Uterus (tissue), 4 donors: ENCODE data around the gene CD69. TPM values are rescaled to one million over a fixed set of nuclear protein-coding genes. Genes with fewer than 3 reads are reported as not detected.
"Not testable (repeated sequence)": the region's sequence is repeated elsewhere in the genome, so short reads cannot be mapped to it uniquely, and the experiment has no call there.

ENCODE experiments used
- DNase-seq, 2 donors: peaks; one replicate each; pipeline ENCODE4 v3.0.0-alpha.2; 2019 to 2020
- H3K27ac ChIP-seq, 2 donors: fragments of 200-600 bp; sonication (generic); 1 replicate in 1 of 2; 2 replicates in 1 of 2; pipeline ENCODE4 v1.5.1; 2016 to 2018
- H3K27me3 ChIP-seq, 2 donors: fragments of 200-600 bp; sonication (generic); one replicate each; pipeline ENCODE4 v1.5.1; 2018 to 2019; ENCODE audit warnings: control low read depth in 1 of 2
- H3K36me3 ChIP-seq, 2 donors: fragments of 200-600 bp; sonication (generic); one replicate each; pipeline ENCODE4 v1.5.1; 2019; ENCODE audit warnings: control low read depth in 1 of 2
- H3K4me1 ChIP-seq, 2 donors: fragments of 200-600 bp; sonication (generic); one replicate each; pipeline ENCODE4 v1.5.1; 2018 to 2019; ENCODE audit warnings: control low read depth in 1 of 2
- H3K4me3 ChIP-seq, 2 donors: fragments of 200-600 bp; sonication (generic); 1 replicate in 1 of 2; 2 replicates in 1 of 2; pipeline ENCODE4 v1.5.1; 2018 to 2019; ENCODE audit warnings: mild to moderate bottlenecking in 1 of 2
- H3K9me3 ChIP-seq, 2 donors: fragments of 200-600 bp; sonication (generic); one replicate each; pipeline ENCODE4 v1.5.1; 2019; ENCODE audit warnings: control low read depth in 1 of 2
- CTCF ChIP-seq, 4 experiments: fragments of 200-600 bp in 2 of 4; fragments of 450-650 bp in 2 of 4; sonication (generic) in 2 of 4; IDR thresholded peaks; one replicate each; pipeline ENCODE4 v1.5.1; 2016 to 2019; ENCODE audit warnings: antibody characterized with exemption in 4 of 4, mild to moderate bottlenecking in 2 of 4, moderate library complexity in 1 of 4
- POLR2A ChIP-seq, 2 donors: fragments of 450-650 bp; IDR thresholded peaks; one replicate each; pipeline ENCODE4 v1.6.1; 2016; ENCODE audit warnings: antibody characterized with exemption in 2 of 2, mild to moderate bottlenecking in 1 of 2, moderate library complexity in 1 of 2
- intact Hi-C: fragments of 100-400 bp; cut with DNase I; formaldehyde crosslinking; loops from one replicate; pipeline ENCODE4 v1.15.1; 2023; ENCODE audit warnings: low total_unique reads
- total RNA-seq, 4 donors: library from RNA; depleted of rRNA in 3 of 4; stranded (reverse); fragments of >200 nt in 3 of 4; gene quantifications; one replicate each; pipeline versions ENCODE4 v1.1.0 to v1.2.4, GENCODE V29; 2014 to 2023
- donor health status: DM: yes; HTN: yes; CAD: no.

CD69 gene
- total RNA-seq, 4 donors from 2014 or later = 0.88 to 10.2 (median 2.9) TPM

GRCh38 chr12:9707356-9707755, 53.3 kb downstream of the CD69 start:
- H3K27me3 ChIP-seq = no peaks in the 10 kb centered on the region
- no peaks in the 10 kb centered on the region for H3K36me3 ChIP-seq
- H3K27ac ChIP-seq = no peak overlapping the region
- no peak for DNase-seq
- no peak overlapping the region for H3K4me3 ChIP-seq
- intact Hi-C loops = loop anchor here (10.0 kb wide), 1 partner anchor 73 kb away; no protein-coding TSS in a partner anchor
- H3K9me3 ChIP-seq = no peaks in the 10 kb centered on the region
- TF ChIP-seq CTCF (IDR thresholded peaks at IDR 0.05) (no peak), POLR2A (IDR thresholded peaks at IDR 0.05) (no peak)
- no peaks in the 10 kb centered on the region for H3K4me1 ChIP-seq

GRCh38 chr12:9706086-9706685, 54.5 kb downstream of the CD69 start:
- no peak overlapping the region for H3K27ac ChIP-seq
- H3K9me3 ChIP-seq = no peaks in the 10 kb centered on the region
- DNase-seq = no peak
- H3K4me1 ChIP-seq = no peaks in the 10 kb centered on the region
- no peaks in the 10 kb centered on the region for H3K27me3 ChIP-seq
- TF ChIP-seq POLR2A (IDR thresholded peaks at IDR 0.05) = no peak
- no peak for TF ChIP-seq CTCF (IDR thresholded peaks at IDR 0.05)
- intact Hi-C loops = loop anchor here (10.0 kb wide), 1 partner anchor 71 kb away; no protein-coding TSS in a partner anchor
- H3K36me3 ChIP-seq = no peaks in the 10 kb centered on the region
- no peak overlapping the region for H3K4me3 ChIP-seq

GRCh38 chr12:9704561-9704960, 56.1 kb downstream of the CD69 start:
- H3K4me1 ChIP-seq, DNase-seq, H3K4me3 ChIP-seq, H3K36me3 ChIP-seq, H3K27ac ChIP-seq, H3K9me3 ChIP-seq, H3K27me3 ChIP-seq: not testable (repeated sequence)
- intact Hi-C loops = loop anchor here (10.0 kb wide), 1 partner anchor 70 kb away; no protein-coding TSS in a partner anchor

Other genes with a start within 250 kb of the CD69 start
- under 1 TPM in 2 of 4 donors, not detected in 2; 0.41 to 0.61 TPM for gene KLRB1, start 153.0 kb downstream of the CD69 start, total RNA-seq
- 10 to 100 TPM in 2 of 4 donors, 1 to 10 TPM in 2; 6.8 to 22.8 (median 13.9) TPM for gene CLEC2D, start 91.2 kb downstream of the CD69 start, total RNA-seq
- gene CLECL1, start 27.8 kb downstream of the CD69 start, total RNA-seq = 1 to 10 TPM in 1 of 4 donors, not detected in 3; 1.9 TPM
- 1 to 10 TPM in 1 of 4 donors, under 1 TPM in 1, not detected in 2; 0.35 to 1.5 TPM for gene KLRF1, start 66.6 kb upstream of the CD69 start, total RNA-seq
- 10 to 100 TPM in 3 of 4 donors, 1 to 10 TPM in 1; 9.7 to 28.4 (median 22.6) TPM for gene CLEC2B, start 108.5 kb upstream of the CD69 start, total RNA-seq
- not detected for gene KLRF2, start 120.6 kb upstream of the CD69 start, total RNA-seq
- gene CLEC2A, start 171.5 kb upstream of the CD69 start, total RNA-seq = not detected
- 1 to 10 TPM in 1 of 4 donors, under 1 TPM in 1, not detected in 2; 0.41 to 1.6 TPM for gene CLEC12A, start 210.5 kb upstream of the CD69 start, total RNA-seq
- gene CLEC1B, start 238.2 kb upstream of the CD69 start, total RNA-seq = under 1 TPM in 1 of 4 donors, not detected in 3; 0.35 TPM
- gene CLEC12B, start 249.7 kb upstream of the CD69 start, total RNA-seq = not detected